Panc1 (cell line): ENCODE measurements around the gene VIPAS39. TPM values are rescaled to one million over a fixed set of nuclear protein-coding genes. Genes with fewer than 3 reads are reported as not detected.

Experiments
- ATAC-seq: fragments of 200-7000 bp; cut with Tn5 transposase; 2 replicates; pipeline ENCODE4 v1.9.1; 2020; ENCODE audit warnings: mild to moderate bottlenecking, moderate library complexity
- BruUV-seq: library from RNA; stranded (reverse); fragments of 400-500 nt; replicated peaks from 2 replicates; lab custom pipeline; 2021; lab: Mats Ljungman, UMichigan
- CTCF ChIA-PET: fragments of 300-600 bp; sonication (Branson Sonifier 250); formaldehyde crosslinking; loops from one replicate; lab custom pipeline; 2022; ENCODE audit warnings: antibody characterized with exemption; lab: Charles Lee
- POLR2A ChIA-PET: fragments of 300-600 bp; sonication (Branson Sonifier 250); formaldehyde crosslinking; loops from one replicate; lab custom pipeline; 2022; ENCODE audit warnings: antibody characterized with exemption; lab: Charles Lee
- DNase-seq: peaks from one replicate; pipeline ENCODE4 v3.0.0-alpha.2; 2010; ENCODE audit warnings: low read depth, low spot score
- H3K27ac ChIP-seq: 2 replicates; pipeline ENCODE4 v1.5.1; 2011; ENCODE audit warnings: mild to moderate bottlenecking, low read length, inconsistent platforms
- H3K27me3 ChIP-seq: fragments of 200-500 bp; sonication (Bioruptor generic); 2 replicates; pipeline ENCODE4 v1.6.0; 2014; ENCODE audit warnings: low read length, inconsistent platforms; ENCODE audit not compliant: control insufficient read depth, insufficient read depth
- H3K36me3 ChIP-seq: fragments of 200-500 bp; sonication (Bioruptor generic); 2 replicates; pipeline ENCODE4 v1.5.1; 2014; ENCODE audit warnings: inconsistent platforms, mild to moderate bottlenecking, low read length, moderate library complexity; ENCODE audit not compliant: control insufficient read depth, insufficient read depth
- H3K4me1 ChIP-seq: 2 replicates; pipeline ENCODE4 v1.5.1; 2011; ENCODE audit warnings: inconsistent platforms, mild to moderate bottlenecking, low read length, moderate library complexity; ENCODE audit not compliant: control insufficient read depth, insufficient read depth
- H3K4me3 ChIP-seq, 2 experiments: 2 replicates each; pipeline ENCODE4 v1.5.1; 2011 to 2012; ENCODE audit warnings: low read depth in 2 of 2, low read length in 2 of 2, mild to moderate bottlenecking in 2 of 2, inconsistent platforms in 1 of 2, moderate library complexity in 1 of 2
- H3K9me3 ChIP-seq: fragments of 200-500 bp; sonication (Bioruptor generic); 2 replicates; pipeline ENCODE4 v1.5.1; 2014; ENCODE audit warnings: low read depth, mild to moderate bottlenecking, inconsistent platforms, low read length, moderate library complexity; ENCODE audit not compliant: control insufficient read depth, insufficient read depth
- POLR2AphosphoS5 ChIP-seq: IDR thresholded peaks from 2 replicates; pipeline ENCODE4 v1.6.1; 2012; ENCODE audit warnings: mild to moderate bottlenecking, low read depth, low read length, moderate library complexity
- SIN3A ChIP-seq: IDR thresholded peaks from 2 replicates; pipeline ENCODE4 v1.6.1; 2012; ENCODE audit warnings: low read depth, mild to moderate bottlenecking, low read length, moderate library complexity, borderline replicate concordance; ENCODE audit not compliant: insufficient read depth
- TCF7L2 ChIP-seq: IDR thresholded peaks from 2 replicates; pipeline ENCODE4 v1.6.1; 2011; ENCODE audit warnings: mild to moderate bottlenecking, low read depth, low read length, inconsistent platforms
- in situ Hi-C: cut with HindIII; loops from 2 replicates; pipeline ENCODE4 v1.10.0; 2016; ENCODE audit warnings: low sequenced_read_pairs, low pct_unique_long_range_greater_than_20kb
- intact Hi-C: fragments of 100-400 bp; cut with micrococcal nuclease; formaldehyde crosslinking; loops from one replicate; pipeline ENCODE4 v1.10.0; 2022; ENCODE audit not compliant: unreplicated experiment
- total RNA-seq: library from RNA; stranded (reverse); gene quantifications from one replicate; pipeline ENCODE4 v1.2.1, GENCODE V29; 2021; ENCODE audit not compliant: unreplicated experiment
- TF ChIP-seq, protein P1 (sequence below): fragments of 450-650 bp; IDR thresholded peaks from 2 replicates; pipeline ENCODE4 v1.5.1; 2017; ENCODE audit warnings: mild to moderate bottlenecking
- TF ChIP-seq, protein P2 (sequence below), 2 experiments: IDR thresholded peaks; 2 replicates each; pipeline ENCODE4 v1.6.1; 2011 to 2012; ENCODE audit warnings: low read depth in 2 of 2, control low read depth in 1 of 2, low read length in 1 of 2, mild to moderate bottlenecking in 1 of 2, moderate library complexity in 1 of 2; ENCODE audit not compliant: insufficient read depth in 1 of 2

Gene VIPAS39
- total RNA-seq, 1 experiment from 2014 or later, result 12.4 TPM

DNA sequence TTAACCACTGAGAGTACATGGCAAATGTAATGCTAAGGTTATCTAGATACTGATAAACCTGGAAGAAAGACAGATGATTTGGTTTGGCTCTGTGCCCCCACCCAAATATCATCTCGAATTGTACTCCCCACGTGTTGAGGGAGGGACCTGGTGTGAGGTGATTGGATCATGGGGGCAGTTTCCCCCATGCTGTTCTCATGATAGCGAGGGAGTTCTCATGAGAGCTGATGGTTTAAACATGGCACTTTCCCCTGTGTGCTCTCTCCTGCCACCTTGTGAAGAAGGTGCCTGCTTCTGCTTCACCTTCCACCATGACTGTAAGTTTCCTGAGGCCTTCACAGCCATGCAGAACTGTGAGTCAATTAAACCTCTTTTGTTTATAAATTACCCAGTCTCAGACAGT is 48.3 kb downstream of the VIPAS39 start:
- TF ChIP-seq, protein P1, sequence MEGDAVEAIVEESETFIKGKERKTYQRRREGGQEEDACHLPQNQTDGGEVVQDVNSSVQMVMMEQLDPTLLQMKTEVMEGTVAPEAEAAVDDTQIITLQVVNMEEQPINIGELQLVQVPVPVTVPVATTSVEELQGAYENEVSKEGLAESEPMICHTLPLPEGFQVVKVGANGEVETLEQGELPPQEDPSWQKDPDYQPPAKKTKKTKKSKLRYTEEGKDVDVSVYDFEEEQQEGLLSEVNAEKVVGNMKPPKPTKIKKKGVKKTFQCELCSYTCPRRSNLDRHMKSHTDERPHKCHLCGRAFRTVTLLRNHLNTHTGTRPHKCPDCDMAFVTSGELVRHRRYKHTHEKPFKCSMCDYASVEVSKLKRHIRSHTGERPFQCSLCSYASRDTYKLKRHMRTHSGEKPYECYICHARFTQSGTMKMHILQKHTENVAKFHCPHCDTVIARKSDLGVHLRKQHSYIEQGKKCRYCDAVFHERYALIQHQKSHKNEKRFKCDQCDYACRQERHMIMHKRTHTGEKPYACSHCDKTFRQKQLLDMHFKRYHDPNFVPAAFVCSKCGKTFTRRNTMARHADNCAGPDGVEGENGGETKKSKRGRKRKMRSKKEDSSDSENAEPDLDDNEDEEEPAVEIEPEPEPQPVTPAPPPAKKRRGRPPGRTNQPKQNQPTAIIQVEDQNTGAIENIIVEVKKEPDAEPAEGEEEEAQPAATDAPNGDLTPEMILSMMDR, result peak; percentile 64
- no peak for TF ChIP-seq TCF7L2
- no peaks in the 10 kb centered on the region for H3K27me3 ChIP-seq
- ATAC-seq, result peak; percentile 70
- DNase-seq, result no peak
- H3K36me3 ChIP-seq, result no peaks in the 10 kb centered on the region
- no peak overlapping the region for H3K4me3 ChIP-seq
- in situ Hi-C loops, result no loop called here
- no peak overlapping the region for H3K27ac ChIP-seq
- ChIA-PET CTCF (interaction anchor here (0.6 to 0.7 kb wide), 2 partner anchors 9 to 261 kb away, joined by 3 read pairs; no protein-coding TSS in a partner anchor), POLR2A (no interaction called here)
- H3K9me3 ChIP-seq, result no peaks in the 10 kb centered on the region
- intact Hi-C loops, result no loop called here
- no peaks in the 10 kb centered on the region for H3K4me1 ChIP-seq
- no TSS peak for BruUV-seq

DNA sequence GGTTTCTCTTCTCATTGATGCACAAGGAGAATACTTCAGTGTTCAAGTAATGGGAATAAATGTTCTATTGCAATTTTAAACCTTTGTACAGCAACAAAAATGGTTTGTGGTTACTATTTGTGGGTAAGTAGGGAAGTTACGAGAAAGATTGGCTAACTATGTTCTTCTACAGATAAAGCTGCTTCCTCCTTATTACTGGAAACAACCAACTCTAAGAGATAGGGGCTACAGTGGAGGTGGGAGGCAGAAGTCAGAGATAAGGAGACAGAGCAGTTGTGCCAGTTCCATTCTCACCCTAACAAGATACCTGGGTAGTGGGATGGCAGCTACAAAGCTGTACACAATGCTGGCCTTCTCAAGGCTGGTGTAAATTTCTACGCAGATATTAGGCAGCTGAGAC is 50.2 kb downstream of the VIPAS39 start:
- no peaks in the 10 kb centered on the region for H3K9me3 ChIP-seq
- POLR2A ChIA-PET, result no interaction called here

DNA sequence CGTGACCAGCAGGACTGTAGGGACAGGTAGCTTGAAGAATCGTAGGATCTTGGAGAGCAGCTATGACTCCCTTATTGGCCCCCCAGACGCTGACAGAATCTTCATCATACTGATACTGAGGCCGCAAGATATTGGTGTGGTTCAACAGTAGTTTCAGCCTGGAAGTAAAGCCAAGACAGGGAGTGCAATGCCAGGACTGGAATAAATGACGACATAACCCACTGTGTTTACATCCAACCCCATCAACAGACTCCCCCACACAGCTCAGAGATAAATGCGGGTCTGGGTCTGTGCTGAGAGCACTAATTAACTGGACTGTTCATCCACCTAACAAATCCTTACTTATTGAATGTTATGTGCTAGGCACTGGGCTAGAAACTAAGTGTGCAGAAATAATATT is 50.7 kb downstream of the VIPAS39 start:
- in situ Hi-C loops (no loop called here), intact Hi-C loops (no loop called here)
- Histone ChIP-seq H3K36me3 (no peaks in the 10 kb centered on the region), H3K27me3 (no peaks in the 10 kb centered on the region), H3K4me3 (no peak overlapping the region), H3K9me3 (no peaks in the 10 kb centered on the region), H3K27ac (no peak overlapping the region), H3K4me1 (no peaks in the 10 kb centered on the region)
- ATAC-seq (no peak), DNase-seq (no peak)
- TF ChIP-seq SIN3A (no peak), TCF7L2 (no peak), POLR2AphosphoS5 (no peak)
- TF ChIP-seq, protein P1, result no peak
- TF ChIP-seq, protein P2, sequence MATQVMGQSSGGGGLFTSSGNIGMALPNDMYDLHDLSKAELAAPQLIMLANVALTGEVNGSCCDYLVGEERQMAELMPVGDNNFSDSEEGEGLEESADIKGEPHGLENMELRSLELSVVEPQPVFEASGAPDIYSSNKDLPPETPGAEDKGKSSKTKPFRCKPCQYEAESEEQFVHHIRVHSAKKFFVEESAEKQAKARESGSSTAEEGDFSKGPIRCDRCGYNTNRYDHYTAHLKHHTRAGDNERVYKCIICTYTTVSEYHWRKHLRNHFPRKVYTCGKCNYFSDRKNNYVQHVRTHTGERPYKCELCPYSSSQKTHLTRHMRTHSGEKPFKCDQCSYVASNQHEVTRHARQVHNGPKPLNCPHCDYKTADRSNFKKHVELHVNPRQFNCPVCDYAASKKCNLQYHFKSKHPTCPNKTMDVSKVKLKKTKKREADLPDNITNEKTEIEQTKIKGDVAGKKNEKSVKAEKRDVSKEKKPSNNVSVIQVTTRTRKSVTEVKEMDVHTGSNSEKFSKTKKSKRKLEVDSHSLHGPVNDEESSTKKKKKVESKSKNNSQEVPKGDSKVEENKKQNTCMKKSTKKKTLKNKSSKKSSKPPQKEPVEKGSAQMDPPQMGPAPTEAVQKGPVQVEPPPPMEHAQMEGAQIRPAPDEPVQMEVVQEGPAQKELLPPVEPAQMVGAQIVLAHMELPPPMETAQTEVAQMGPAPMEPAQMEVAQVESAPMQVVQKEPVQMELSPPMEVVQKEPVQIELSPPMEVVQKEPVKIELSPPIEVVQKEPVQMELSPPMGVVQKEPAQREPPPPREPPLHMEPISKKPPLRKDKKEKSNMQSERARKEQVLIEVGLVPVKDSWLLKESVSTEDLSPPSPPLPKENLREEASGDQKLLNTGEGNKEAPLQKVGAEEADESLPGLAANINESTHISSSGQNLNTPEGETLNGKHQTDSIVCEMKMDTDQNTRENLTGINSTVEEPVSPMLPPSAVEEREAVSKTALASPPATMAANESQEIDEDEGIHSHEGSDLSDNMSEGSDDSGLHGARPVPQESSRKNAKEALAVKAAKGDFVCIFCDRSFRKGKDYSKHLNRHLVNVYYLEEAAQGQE (IDR thresholded peaks at IDR 0.05; ENCODE audit: insufficient read depth in 1 of 2, low read depth in 2 of 2, low read length in 1 of 2), result no peak
- ChIA-PET POLR2A (no interaction called here), CTCF (no interaction called here)
- BruUV-seq, result no TSS peak

More for the DNA sequence above, 50.2 kb downstream of the VIPAS39 start:
- no peaks in the 10 kb centered on the region for H3K4me1 ChIP-seq
- no peaks in the 10 kb centered on the region for H3K36me3 ChIP-seq
- H3K27ac ChIP-seq, result no peak overlapping the region
- TF ChIP-seq, protein P1, result no peak
- no peak for TF ChIP-seq SIN3A
- intact Hi-C loops (no loop called here), in situ Hi-C loops (no loop called here)
- CTCF ChIA-PET, result no interaction called here
- no TSS peak for BruUV-seq
- no peak overlapping the region for H3K4me3 ChIP-seq
- no peak for DNase-seq
- no peaks in the 10 kb centered on the region for H3K27me3 ChIP-seq
- ATAC-seq, result no peak
